UCSD-AML1 (cell line): ENCODE data around the gene RPS19.
"Not testable (repeated sequence)": the region's sequence is repeated elsewhere in the genome, so short reads cannot be mapped to it uniquely, and the experiment has no call there.

Source experiments
- DNase-seq: peaks from one replicate; lab custom pipeline; 2025; ENCODE audit not compliant: unreplicated experiment; lab: John Stamatoyannopoulos, UW

RPS19 gene

DNA sequence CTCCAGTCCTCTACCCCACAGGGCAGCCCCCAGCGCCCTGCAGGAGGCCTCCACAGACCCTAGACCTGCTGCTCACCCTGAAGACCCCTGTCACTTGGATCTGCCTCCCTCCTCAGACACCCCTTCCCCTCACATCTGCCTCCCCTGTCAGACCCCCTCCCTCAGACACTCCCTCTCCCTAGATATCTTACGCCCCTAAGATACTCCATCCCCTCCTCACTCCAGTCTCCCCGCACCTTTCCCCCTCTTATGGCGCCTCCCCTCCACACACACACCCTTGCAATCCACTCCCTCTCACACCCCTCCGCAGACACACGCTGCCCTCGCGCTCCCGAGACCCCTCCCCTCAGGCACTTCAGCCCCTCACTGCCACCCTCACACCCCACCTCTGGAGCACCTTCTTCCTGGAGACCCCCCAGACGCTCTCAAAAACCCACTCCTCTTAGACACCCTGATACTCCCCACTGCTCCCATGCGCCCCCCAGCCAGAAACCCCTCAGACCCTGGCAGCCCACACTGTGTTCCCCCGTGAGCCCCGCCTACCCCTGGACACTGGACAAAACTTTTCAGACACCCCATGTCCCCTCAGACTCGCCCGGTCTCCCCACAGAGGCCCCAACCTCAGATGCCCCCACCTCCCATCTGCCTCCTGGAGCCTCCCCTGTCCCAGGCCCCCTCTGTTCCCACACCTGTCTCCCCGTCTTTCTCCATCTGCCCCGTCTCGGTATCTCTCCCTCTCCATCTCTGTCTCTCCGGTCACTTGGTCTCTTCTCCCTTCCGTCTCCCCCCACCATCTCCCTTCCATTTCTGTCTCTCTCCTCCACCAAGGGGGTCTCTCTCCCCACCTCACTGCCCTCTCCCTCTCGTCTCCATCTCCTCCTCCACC, 53.7 kb downstream of the RPS19 start:
- DNase-seq = no peak

- DNase-seq = not testable (repeated sequence)
Measured at GRCh38 chr19:41914424-41914834, 54.4 kb downstream of the RPS19 start.

DNA sequence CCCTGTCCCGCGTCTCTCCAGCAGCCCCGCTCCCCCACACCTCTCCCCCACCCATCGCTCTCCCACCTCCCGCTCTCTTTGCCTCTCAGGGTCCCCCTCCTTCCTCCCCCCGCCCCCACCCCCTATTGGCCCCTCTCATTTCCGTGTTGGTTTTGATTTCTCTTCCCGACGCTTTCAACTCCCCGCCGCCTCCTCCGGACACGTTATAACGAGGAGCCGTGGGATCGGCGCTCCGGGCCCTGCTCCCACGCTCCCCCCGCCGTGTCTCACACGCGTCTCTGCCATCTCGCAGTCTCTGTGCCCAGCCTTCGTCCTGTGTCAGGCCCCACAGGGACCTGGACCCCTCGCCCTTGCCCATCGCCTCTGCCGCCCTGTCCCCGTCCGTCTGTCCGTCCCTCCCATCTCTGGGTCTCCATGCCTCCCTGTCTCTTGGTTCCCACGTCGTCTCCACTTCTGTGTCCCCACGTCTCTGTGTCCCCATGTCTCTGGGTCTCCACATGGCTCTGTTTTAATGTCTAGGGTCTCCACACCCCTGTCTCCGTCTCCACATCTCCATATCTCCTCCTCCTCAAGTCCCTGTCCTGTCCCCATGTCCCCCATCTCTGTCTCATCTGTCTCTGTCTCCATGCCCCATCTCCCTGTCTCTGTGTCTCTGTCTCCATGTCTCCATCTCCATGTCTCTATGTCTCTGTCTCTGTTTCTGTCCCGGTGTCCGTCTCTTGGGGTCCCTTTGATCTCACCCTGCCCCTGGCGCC, 55.1 kb downstream of the RPS19 start:
- DNase-seq = no peak

- DNase-seq = no peak
Measured at GRCh38 chr19:41915776-41916414, 55.8 kb downstream of the RPS19 start.

- DNase-seq = no peak
Measured at GRCh38 chr19:41917676-41918075, 57.6 kb downstream of the RPS19 start.

DNA sequence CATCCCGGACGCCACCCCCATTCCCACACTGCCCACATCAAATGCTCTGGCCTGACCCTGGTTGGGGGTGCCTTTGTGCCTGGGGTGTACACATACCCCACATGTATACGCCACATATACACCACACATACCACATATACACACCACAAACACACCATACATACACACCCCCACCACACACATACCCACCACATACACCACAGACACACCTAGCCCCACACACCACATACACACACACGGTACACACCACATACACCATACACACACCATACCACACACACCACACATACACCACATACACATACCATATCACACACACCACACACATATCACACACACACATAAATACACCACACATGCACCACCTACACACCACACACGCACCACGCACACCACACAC, 58.0 kb downstream of the RPS19 start:
- DNase-seq = no peak

DNA sequence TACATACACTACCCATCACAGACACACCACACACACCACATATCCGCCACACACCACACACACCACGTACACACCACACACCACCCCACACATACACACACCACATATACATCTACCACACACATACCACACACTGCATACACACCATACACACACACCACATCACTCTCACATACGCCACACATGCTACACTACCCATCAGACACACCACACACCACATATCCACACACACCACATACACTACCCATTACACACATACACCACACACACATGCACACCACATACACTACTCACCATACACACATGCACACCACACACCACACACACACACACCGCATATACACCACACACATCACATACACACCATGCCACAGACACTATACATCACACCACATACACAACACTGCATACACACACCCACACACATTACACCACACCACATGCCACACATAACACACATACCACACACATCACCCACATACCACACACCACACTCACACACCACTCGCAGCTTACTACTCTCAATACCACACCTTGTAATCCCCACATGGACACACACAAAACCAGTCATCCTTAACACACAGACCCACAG, 58.7 kb downstream of the RPS19 start:
- DNase-seq = no peak

GRCh38 chr19:41919948-41920712, 60.1 kb downstream of the RPS19 start:
- DNase-seq = no peak

- DNase-seq = no peak
Measured at GRCh38 chr19:41920882-41921576, 61.0 kb downstream of the RPS19 start.

GRCh38 chr19:41921577-41922576, 61.8 kb downstream of the RPS19 start:
- no peak for DNase-seq
